Measurements from ENCODE around the gene MYT1. TPM values are rescaled to one million over a fixed set of nuclear protein-coding genes. Genes with fewer than 3 reads are reported as not detected.

Gene MYT1
- total and polyA plus RNA-seq, 2 of the 13 experiments (the other 11 are each of a cell fraction or from before 2014, with no cell fraction given): 0.58 to 2.5 TPM

DNA sequence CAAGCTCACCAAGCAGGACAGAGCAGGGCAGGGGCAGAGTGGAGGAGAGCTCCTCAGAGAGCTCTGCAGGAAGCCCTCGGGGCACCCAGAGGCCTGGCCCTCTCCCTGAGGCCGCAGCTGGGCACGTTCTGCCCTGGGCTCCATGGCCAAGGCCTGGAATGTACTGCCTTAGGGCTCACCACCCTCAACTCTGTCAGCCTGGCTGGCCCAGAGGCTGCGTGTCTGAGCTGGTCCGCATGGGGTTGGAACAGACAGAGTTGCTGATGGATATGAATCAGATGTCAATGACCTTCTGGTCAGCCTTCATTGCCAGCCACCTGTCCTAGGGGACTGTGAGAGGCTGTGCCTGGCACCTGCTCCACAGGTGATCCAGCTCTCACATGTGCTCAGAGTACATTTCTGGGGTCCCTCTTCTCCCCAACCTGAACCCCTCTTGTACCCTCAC lies 58.1 kb downstream of the MYT1 start:
- POLR2A ChIA-PET: interaction anchor here (0.7 to 5.1 kb wide), 5 partner anchors 10 to 64 kb away, joined by 3 to 47 read pairs (median 6); partner anchors contain the start of gene PCMTD2
- no peak for FAIRE-seq
- no TSS peak for BruUV-seq (replicated peaks)
- DNase-seq (ENCODE audit: low spot score): no peak
- H3K4me3 ChIP-seq (replicated peaks in 1 of 3; ENCODE audit: insufficient read depth in 1 of 3, low read depth in 2 of 3, low read length in 3 of 3): no peak overlapping the region
- H3K4me2 ChIP-seq (ENCODE audit: low read depth, low read length): no peak overlapping the region
- intact Hi-C loops (cut with micrococcal nuclease; ENCODE audit: unreplicated experiment): loop anchor here (2.0 kb wide), 1 partner anchor 14 kb away; no protein-coding TSS in a partner anchor
- H3K27me3 ChIP-seq (ENCODE audit: control insufficient read depth in 1 of 2, insufficient read depth in 2 of 2, low read length in 2 of 2): peaks cover 25 to 77% of the 10 kb centered on the region in 2 experiments
- no peak overlapping the region for H3K27ac ChIP-seq (ENCODE audit: extremely low read length, insufficient read depth, low read length)
- H3K9ac ChIP-seq (ENCODE audit: insufficient read depth, low read depth, low read length): no peak overlapping the region
- no peaks in the 10 kb centered on the region for H3K36me3 ChIP-seq (replicated peaks in 1 of 2; ENCODE audit: control insufficient read depth in 1 of 2, insufficient read depth in 2 of 2, low read length in 2 of 2)
- no peaks in the 10 kb centered on the region for H3K79me2 ChIP-seq (ENCODE audit: insufficient read depth, low read length)
- H2AFZ ChIP-seq (ENCODE audit: low read length): no peak overlapping the region
- CTCF ChIA-PET (ENCODE audit: low intra/inter-chr PET ratio, low total read pairs): interaction anchor here (4.2 kb wide), 1 partner anchor 63 kb away, joined by 34 read pairs; no protein-coding TSS in a partner anchor
- in situ Hi-C loops (cut with HindIII; ENCODE audit: extremely low pct_ligation_motif_present, low pct_unique_long_range_greater_than_20kb): no loop called here
- H4K20me1 ChIP-seq (ENCODE audit: insufficient read depth, low read length): no peaks in the 10 kb centered on the region
- 24% methylated on average over 5 of the region's 5 CpGs for WGBS (ENCODE audit: low lambda C conversion rate)
- peak; percentile 32 for ATAC-seq
- peaks cover 55% of the 10 kb centered on the region for H3K4me1 ChIP-seq (ENCODE audit: insufficient read depth, low read length)
- no peaks in the 10 kb centered on the region for H3K9me3 ChIP-seq (ENCODE audit: low read length)
- TF ChIP-seq ZNF17 (CRISPR knock-in tag; IDR thresholded peaks at IDR 0.05): no peak
- TF ChIP-seq, protein P1, sequence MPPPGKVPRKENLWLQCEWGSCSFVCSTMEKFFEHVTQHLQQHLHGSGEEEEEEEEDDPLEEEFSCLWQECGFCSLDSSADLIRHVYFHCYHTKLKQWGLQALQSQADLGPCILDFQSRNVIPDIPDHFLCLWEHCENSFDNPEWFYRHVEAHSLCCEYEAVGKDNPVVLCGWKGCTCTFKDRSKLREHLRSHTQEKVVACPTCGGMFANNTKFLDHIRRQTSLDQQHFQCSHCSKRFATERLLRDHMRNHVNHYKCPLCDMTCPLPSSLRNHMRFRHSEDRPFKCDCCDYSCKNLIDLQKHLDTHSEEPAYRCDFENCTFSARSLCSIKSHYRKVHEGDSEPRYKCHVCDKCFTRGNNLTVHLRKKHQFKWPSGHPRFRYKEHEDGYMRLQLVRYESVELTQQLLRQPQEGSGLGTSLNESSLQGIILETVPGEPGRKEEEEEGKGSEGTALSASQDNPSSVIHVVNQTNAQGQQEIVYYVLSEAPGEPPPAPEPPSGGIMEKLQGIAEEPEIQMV (CRISPR knock-in tag; IDR thresholded peaks at IDR 0.05; ENCODE audit: low read depth): no peak
- no peak for TF ChIP-seq ZNF660 (CRISPR knock-in tag; IDR thresholded peaks at IDR 0.05; ENCODE audit: borderline replicate concordance, low read depth)
- TF ChIP-seq TERF1 (CRISPR knock-in tag; IDR thresholded peaks at IDR 0.05): 0 out of 2 replicates have a peak, but pooled peaks have one; percentile 28
- TF ChIP-seq ZNF883 (CRISPR knock-in tag; IDR thresholded peaks at IDR 0.05; ENCODE audit: not compliant biosample characterization): no peak
- TF ChIP-seq GATA4 (IDR thresholded peaks at IDR 0.05; ENCODE audit: borderline replicate concordance, low read depth): no peak
- no peak for TF ChIP-seq ZFYVE20 (CRISPR knock-in tag; IDR thresholded peaks at IDR 0.05; ENCODE audit: borderline replicate concordance, low read depth)
- TF ChIP-seq MYC (CRISPR knock-in tag; IDR thresholded peaks at IDR 0.05; ENCODE audit: borderline replicate concordance): no peak
- TF ChIP-seq, protein P2, sequence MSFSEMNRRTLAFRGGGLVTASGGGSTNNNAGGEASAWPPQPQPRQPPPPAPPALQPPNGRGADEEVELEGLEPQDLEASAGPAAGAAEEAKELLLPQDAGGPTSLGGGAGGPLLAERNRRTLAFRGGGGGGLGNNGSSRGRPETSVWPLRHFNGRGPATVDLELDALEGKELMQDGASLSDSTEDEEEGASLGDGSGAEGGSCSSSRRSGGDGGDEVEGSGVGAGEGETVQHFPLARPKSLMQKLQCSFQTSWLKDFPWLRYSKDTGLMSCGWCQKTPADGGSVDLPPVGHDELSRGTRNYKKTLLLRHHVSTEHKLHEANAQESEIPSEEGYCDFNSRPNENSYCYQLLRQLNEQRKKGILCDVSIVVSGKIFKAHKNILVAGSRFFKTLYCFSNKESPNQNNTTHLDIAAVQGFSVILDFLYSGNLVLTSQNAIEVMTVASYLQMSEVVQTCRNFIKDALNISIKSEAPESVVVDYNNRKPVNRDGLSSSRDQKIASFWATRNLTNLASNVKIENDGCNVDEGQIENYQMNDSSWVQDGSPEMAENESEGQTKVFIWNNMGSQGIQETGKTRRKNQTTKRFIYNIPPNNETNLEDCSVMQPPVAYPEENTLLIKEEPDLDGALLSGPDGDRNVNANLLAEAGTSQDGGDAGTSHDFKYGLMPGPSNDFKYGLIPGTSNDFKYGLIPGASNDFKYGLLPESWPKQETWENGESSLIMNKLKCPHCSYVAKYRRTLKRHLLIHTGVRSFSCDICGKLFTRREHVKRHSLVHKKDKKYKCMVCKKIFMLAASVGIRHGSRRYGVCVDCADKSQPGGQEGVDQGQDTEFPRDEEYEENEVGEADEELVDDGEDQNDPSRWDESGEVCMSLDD (CRISPR knock-in tag; IDR thresholded peaks at IDR 0.05; ENCODE audit: borderline replicate concordance): no peak
- no peak for TF ChIP-seq JUNB (CRISPR knock-in tag; IDR thresholded peaks at IDR 0.05; ENCODE audit: borderline replicate concordance)
- no peak for TF ChIP-seq BORCS8-MEF2B (CRISPR knock-in tag; IDR thresholded peaks at IDR 0.05)
- no peak for TF ChIP-seq AGO1 (IDR thresholded peaks at IDR 0.05; ENCODE audit: low read depth, low read length, poor library complexity, severe bottlenecking)
- no peak for TF ChIP-seq GATAD2A (CRISPR knock-in tag; IDR thresholded peaks at IDR 0.05)
- TF ChIP-seq JUND (CRISPR knock-in tag; IDR thresholded peaks at IDR 0.05): no peak
- 0 out of 2 replicates have a peak, but pooled peaks have one; percentile 45 for TF ChIP-seq NRL (CRISPR knock-in tag; IDR thresholded peaks at IDR 0.05; ENCODE audit: borderline replicate concordance)
- no peak for TF ChIP-seq POLR2A (IDR thresholded peaks at IDR 0.05; ENCODE audit: insufficient read depth in 1 of 2, low read depth in 2 of 2, low read length in 2 of 2)
- peak; percentile 37 for TF ChIP-seq TEAD3 (CRISPR knock-in tag; optimal IDR thresholded peaks at IDR 0.05; ENCODE audit: borderline replicate concordance)
- no peak for TF ChIP-seq TFDP2 (CRISPR knock-in tag; IDR thresholded peaks at IDR 0.05)
- no peak for TF ChIP-seq HMGA1 (CRISPR knock-in tag; conservative IDR thresholded peaks at IDR 0.05)

Data from HepG2 (cell line).